ENCODE measurements around the gene RAP1A.
"Not testable (repeated sequence)": the region's sequence is repeated elsewhere in the genome, so short reads cannot be mapped to it uniquely, and the experiment has no call there.

DNA sequence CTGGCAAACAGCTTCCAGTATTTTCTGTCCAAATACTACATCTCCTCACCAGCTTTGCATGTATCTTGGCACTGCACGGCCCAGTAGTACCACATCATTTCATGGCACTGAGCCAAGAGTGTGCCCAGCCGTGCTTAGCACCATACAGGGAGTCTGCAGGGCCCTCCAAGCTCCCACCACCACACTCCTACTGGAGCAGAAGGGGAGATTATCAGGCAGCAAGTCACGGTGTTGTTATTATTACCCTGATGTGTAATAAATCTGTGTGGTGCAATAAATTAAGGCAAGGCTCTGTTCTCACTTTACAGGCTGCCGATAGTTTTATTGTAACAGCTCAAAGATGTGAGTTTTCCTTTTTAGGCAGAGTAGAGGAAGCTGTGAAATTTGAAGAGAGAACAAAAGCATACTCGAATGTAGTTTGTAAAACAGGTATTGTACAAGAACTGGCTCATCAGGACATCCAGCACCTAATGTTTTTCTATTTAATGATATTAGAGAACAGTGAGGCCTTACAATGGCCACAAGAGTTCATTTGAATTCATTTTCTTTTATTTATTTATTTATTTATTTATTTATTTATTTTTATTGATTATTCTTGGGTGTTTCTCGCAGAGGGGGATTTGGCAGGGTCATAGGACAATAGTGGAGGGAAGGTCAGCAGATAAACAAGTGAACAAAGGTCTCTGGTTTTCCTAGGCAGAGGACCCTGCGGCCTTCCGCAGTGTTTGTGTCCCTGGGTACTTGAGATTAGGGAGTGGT lies 13.0 kb upstream of the RAP1A start:
- TF ChIP-seq POLR2AphosphoS5 (IDR thresholded peaks at IDR 0.05; ENCODE audit: borderline replicate concordance, low read depth, low read length); EZH2 (IDR thresholded peaks at IDR 0.05); FOXP2 (optimal IDR thresholded peaks at IDR 0.05; ENCODE audit: control extremely low read depth, extremely low read length, insufficient read depth): not testable (repeated sequence)
